Spleen (tissue), 10 donors: Measurements from ENCODE around the gene CITED2. TPM values are rescaled to one million over a fixed set of nuclear protein-coding genes. Genes with fewer than 3 reads are reported as not detected.

Source experiments
- polyA plus RNA-seq, 3 donors: library from polyadenylated mRNA; stranded (reverse); fragments of 200-250 nt; gene quantifications; one replicate each; pipeline ENCODE4 v1.2.1, GENCODE V29; 2013
- total RNA-seq, 7 donors: library from RNA; depleted of rRNA in 3 of 7; stranded (reverse); fragments of >200 nt in 3 of 7; fragmentation: NEBNext Ultra II Directional in 4 of 7; extraction: Animal tissue kit (Norgen Biotek cat#: 25700) in 4 of 7; gene quantifications; one replicate each; pipeline versions ENCODE4 v1.1.0 to v1.2.1, GENCODE V29; 2016 to 2021
- donor health status: healthy with polysubstance abuse.
- donor health status: DM: no; HTN: no; CAD: no; lungs with moderate emphysema.
- donor health status: DM: no; HTN: no; CAD: no.
- donor health status: Bipolar disorder and iron deficiency.
- donor health status: healthy.
- donor health status: DM: no; HTN: no; CAD: no.
- donor health status: DM: yes; HTN: yes; CAD: no.

CITED2 gene
- total and polyA plus RNA-seq, 10 donors = 12.9 to 213 (median 145) TPM

Other genes starting within 250 kb of the CITED2 start
- gene HECA, start 239.6 kb downstream of the CITED2 start, total RNA-seq = 100 to 1,000 TPM in 2 of 7 donors, 10 to 100 TPM in 5; 61.3 to 104 (median 81.2) TPM
- 10 to 100 TPM; 15.6 to 25.7 (median 16.2) TPM for gene HECA, start 239.6 kb downstream of the CITED2 start, polyA plus RNA-seq
- 1 to 10 TPM; 2.4 to 6.6 (median 3.6) TPM for gene TXLNB, start 82.7 kb downstream of the CITED2 start, total RNA-seq
- gene TXLNB, start 82.7 kb downstream of the CITED2 start, polyA plus RNA-seq = 1 to 10 TPM; 1.2 to 2.2 (median 1.3) TPM